Stimulated activated naive CD8-positive, alpha-beta T cell treated with anti-CD3 and anti-CD28 coated beads, Interleukin-15, amount 100 ng/mL, for 72 hours (primary cell): ENCODE measurements around the gene USP4.
"Not testable (repeated sequence)": the region's sequence is repeated elsewhere in the genome, so short reads cannot be mapped to it uniquely, and the experiment has no call there.

Experiments used
- ATAC-seq: fragments of 150-1000 bp; cut with Tn5 transposase; 2 replicates; pipeline ENCODE4 v1.10.0; 2021; ENCODE audit warnings: mild to moderate bottlenecking, moderate library complexity
- DNase-seq, 2 donors: peaks; one replicate each; pipeline ENCODE4 v3.0.0; 2021 to 2022
- H3K27ac Mint-ChIP-seq, 2 donors: one replicate each; pipeline ENCODE4 v1.8.0; 2022; ENCODE audit warnings: mild to moderate bottlenecking in 2 of 2, mixed read lengths in 2 of 2, moderate library complexity in 2 of 2
- H3K27me3 Mint-ChIP-seq: one replicate; pipeline ENCODE4 v1.8.0; 2022; ENCODE audit warnings: mixed read lengths
- H3K4me1 Mint-ChIP-seq: one replicate; pipeline ENCODE4 v1.8.0; 2022; ENCODE audit warnings: mild to moderate bottlenecking, mixed read lengths
- H3K4me3 Mint-ChIP-seq, 2 donors: one replicate each; pipeline ENCODE4 v1.8.0; 2022; ENCODE audit warnings: mild to moderate bottlenecking in 2 of 2, mixed read lengths in 2 of 2, moderate library complexity in 1 of 2
- H3K9me3 Mint-ChIP-seq, 2 donors: one replicate each; pipeline ENCODE4 v1.8.0; 2022; ENCODE audit warnings: mixed read lengths in 2 of 2

Gene USP4

GRCh38 chr3:49328350-49328749 lies 11.5 kb downstream of the USP4 start:
- ATAC-seq, H3K4me1 Mint-ChIP-seq, H3K27ac Mint-ChIP-seq, H3K27me3 Mint-ChIP-seq, H3K9me3 Mint-ChIP-seq, H3K4me3 Mint-ChIP-seq, DNase-seq: not testable (repeated sequence)

- DNase-seq = no peak
- no peaks in the 10 kb centered on the region for H3K4me1 Mint-ChIP-seq
These were observed 12.4 kb downstream of the USP4 start for GRCh38 chr3:49327485-49327884.

GRCh38 chr3:49324768-49325167 lies 15.1 kb downstream of the USP4 start:
- DNase-seq = no peak
- ATAC-seq = no peak
- no peak overlapping the region for H3K4me3 Mint-ChIP-seq
- H3K4me1 Mint-ChIP-seq = no peaks in the 10 kb centered on the region
- H3K27me3 Mint-ChIP-seq = no peaks in the 10 kb centered on the region
- H3K9me3 Mint-ChIP-seq = no peaks in the 10 kb centered on the region
- peak overlapping the region in 1 of 2 donors; percentile 65 for H3K27ac Mint-ChIP-seq

More at GRCh38 chr3:49327485-49327884, 12.4 kb downstream of the USP4 start:
- no peaks in the 10 kb centered on the region for H3K27me3 Mint-ChIP-seq
- H3K27ac Mint-ChIP-seq = no peak overlapping the region
- H3K9me3 Mint-ChIP-seq = no peaks in the 10 kb centered on the region
- no peak overlapping the region for H3K4me3 Mint-ChIP-seq
- ATAC-seq = no peak

GRCh38 chr3:49316696-49317457 lies 23.0 kb downstream of the USP4 start:
- Mint-ChIP-seq H3K4me3 (no peak overlapping the region), H3K9me3 (no peaks in the 10 kb centered on the region), H3K27me3 (no peaks in the 10 kb centered on the region), H3K4me1 (no peaks in the 10 kb centered on the region), H3K27ac (no peak overlapping the region)
- DNase-seq (no peak), ATAC-seq (no peak)

GRCh38 chr3:49313896-49314688 lies 25.8 kb downstream of the USP4 start:
- no peaks in the 10 kb centered on the region for H3K27me3 Mint-ChIP-seq
- DNase-seq (no peak), ATAC-seq (no peak)
- H3K4me1 Mint-ChIP-seq = no peaks in the 10 kb centered on the region
- peak overlapping the region; percentile 74 to 78 for H3K27ac Mint-ChIP-seq
- no peaks in the 10 kb centered on the region for H3K9me3 Mint-ChIP-seq
- no peak overlapping the region for H3K4me3 Mint-ChIP-seq

- Mint-ChIP-seq H3K27me3 (no peaks in the 10 kb centered on the region), H3K4me1 (no peaks in the 10 kb centered on the region), H3K9me3 (no peaks in the 10 kb centered on the region), H3K27ac (no peak overlapping the region), H3K4me3 (no peak overlapping the region)
- no peak for DNase-seq
- no peak for ATAC-seq
These were observed 28.6 kb downstream of the USP4 start for GRCh38 chr3:49311283-49311682.

- no peak overlapping the region for H3K27ac Mint-ChIP-seq
- H3K4me1 Mint-ChIP-seq = no peaks in the 10 kb centered on the region
- DNase-seq (no peak), ATAC-seq (no peak)
- H3K9me3 Mint-ChIP-seq = no peaks in the 10 kb centered on the region
- no peaks in the 10 kb centered on the region for H3K27me3 Mint-ChIP-seq
- H3K4me3 Mint-ChIP-seq = no peak overlapping the region
These were observed 29.2 kb downstream of the USP4 start for GRCh38 chr3:49310677-49311076.

GRCh38 chr3:49305608-49306007 lies 34.2 kb downstream of the USP4 start:
- Mint-ChIP-seq H3K4me1 (no peaks in the 10 kb centered on the region), H3K27me3 (no peaks in the 10 kb centered on the region), H3K4me3 (no peak overlapping the region), H3K9me3 (no peaks in the 10 kb centered on the region), H3K27ac (peak overlapping the region in 1 of 2 donors; percentile 63)
- DNase-seq = no peak
- no peak for ATAC-seq

- Mint-ChIP-seq H3K4me3 (no peak overlapping the region), H3K27me3 (no peaks in the 10 kb centered on the region), H3K9me3 (no peaks in the 10 kb centered on the region), H3K4me1 (no peaks in the 10 kb centered on the region), H3K27ac (no peak overlapping the region)
- DNase-seq (no peak), ATAC-seq (no peak)
These were observed 37.2 kb downstream of the USP4 start for GRCh38 chr3:49302613-49303012.

GRCh38 chr3:49300595-49300994 lies 39.3 kb downstream of the USP4 start:
- Mint-ChIP-seq H3K9me3 (no peaks in the 10 kb centered on the region), H3K4me3 (no peak overlapping the region), H3K4me1 (no peaks in the 10 kb centered on the region), H3K27ac (peak overlapping the region; percentile 78 to 82), H3K27me3 (no peaks in the 10 kb centered on the region)
- DNase-seq = no peak
- no peak for ATAC-seq

- Mint-ChIP-seq H3K9me3 (no peaks in the 10 kb centered on the region), H3K4me3 (no peak overlapping the region), H3K27me3 (no peaks in the 10 kb centered on the region), H3K4me1 (no peaks in the 10 kb centered on the region), H3K27ac (no peak overlapping the region)
- ATAC-seq (no peak), DNase-seq (no peak)
These were observed 41.3 kb downstream of the USP4 start for GRCh38 chr3:49298511-49298910.

- Mint-ChIP-seq H3K27ac (peak overlapping the region in 1 of 2 donors; percentile 74), H3K4me3 (no peak overlapping the region), H3K4me1 (no peaks in the 10 kb centered on the region), H3K27me3 (no peaks in the 10 kb centered on the region), H3K9me3 (no peaks in the 10 kb centered on the region)
- DNase-seq (no peak), ATAC-seq (no peak)
These were observed 43.0 kb downstream of the USP4 start for GRCh38 chr3:49296781-49297411.

GRCh38 chr3:49295489-49296058 lies 44.3 kb downstream of the USP4 start:
- DNase-seq = peak in 1 of 2 donors; percentile 16
- no peak overlapping the region for H3K27ac Mint-ChIP-seq

GRCh38 chr3:49294343-49294742 lies 45.5 kb downstream of the USP4 start:
- Mint-ChIP-seq H3K4me3 (no peak overlapping the region), H3K9me3 (no peaks in the 10 kb centered on the region), H3K4me1 (no peaks in the 10 kb centered on the region), H3K27me3 (no peaks in the 10 kb centered on the region), H3K27ac (peak overlapping the region in 1 of 2 donors; percentile 19)
- no peak for DNase-seq
- no peak for ATAC-seq

More at GRCh38 chr3:49295489-49296058, 44.3 kb downstream of the USP4 start:
- Mint-ChIP-seq H3K4me3 (no peak overlapping the region), H3K4me1 (no peaks in the 10 kb centered on the region), H3K9me3 (no peaks in the 10 kb centered on the region), H3K27me3 (no peaks in the 10 kb centered on the region)
- ATAC-seq = no peak

- Mint-ChIP-seq H3K27me3 (no peaks in the 10 kb centered on the region), H3K9me3 (no peaks in the 10 kb centered on the region), H3K27ac (no peak overlapping the region), H3K4me1 (no peaks in the 10 kb centered on the region), H3K4me3 (no peak overlapping the region)
- no peak for DNase-seq
- no peak for ATAC-seq
These were observed 55.9 kb downstream of the USP4 start for GRCh38 chr3:49283997-49284396.

- Mint-ChIP-seq H3K9me3 (no peaks in the 10 kb centered on the region), H3K4me1 (peaks cover 30% of the 10 kb centered on the region), H3K27ac (no peak overlapping the region), H3K27me3 (no peaks in the 10 kb centered on the region), H3K4me3 (no peak overlapping the region)
- ATAC-seq (no peak), DNase-seq (no peak)
These were observed 60.5 kb downstream of the USP4 start for GRCh38 chr3:49279376-49279775.
